Adrenal gland (tissue), 5 donors: ENCODE measurements around the gene ERC2.

Experiments used
- CTCF ChIP-seq, 6 experiments: fragments of 450-650 bp in 4 of 6; fragments of 200-600 bp in 2 of 6; sonication (generic) in 1 of 6; IDR thresholded peaks; 1 replicate in 5 of 6; 2 replicates in 1 of 6; pipeline versions ENCODE4 v1.5.1 to v1.8.0; 2016 to 2021; ENCODE audit warnings: antibody characterized with exemption in 6 of 6, mild to moderate bottlenecking in 2 of 6, moderate library complexity in 1 of 6
- POLR2A ChIP-seq, 2 donors: fragments of 450-650 bp; IDR thresholded peaks; one replicate each; pipeline ENCODE4 v1.6.1; 2017; ENCODE audit warnings: antibody characterized with exemption in 2 of 2, mild to moderate bottlenecking in 2 of 2, moderate library complexity in 1 of 2
- donor health status: DM: no; HTN: no; CAD: no.

- TF ChIP-seq CTCF (IDR thresholded peaks at IDR 0.05) = no peak
- TF ChIP-seq POLR2A (IDR thresholded peaks at IDR 0.05) = no peak
Observed at GRCh38 chr3:55797775-55798174, 670.5 kb downstream of the ERC2 start.
